ES-I3 (cell line): Measurements from ENCODE around the gene MEIS1.
"Not testable (repeated sequence)": the region's sequence is repeated elsewhere in the genome, so short reads cannot be mapped to it uniquely, and the experiment has no call there.

Source experiments
- H3K36me3 ChIP-seq: 2 replicates; pipeline ENCODE4 v1.6.1; 2013; ENCODE audit warnings: mild to moderate bottlenecking, low read length, control low read depth, moderate library complexity; ENCODE audit not compliant: insufficient read depth
- H3K4me1 ChIP-seq: 2 replicates; pipeline ENCODE4 v1.6.1; 2013; ENCODE audit warnings: mild to moderate bottlenecking, control low read depth, low read length; ENCODE audit not compliant: insufficient read depth
- H3K9ac ChIP-seq: 2 replicates; pipeline ENCODE4 v1.6.1; 2013; ENCODE audit warnings: low read depth, mild to moderate bottlenecking, low read length, moderate library complexity
- H3K9me3 ChIP-seq: 2 replicates; pipeline ENCODE4 v1.6.1; 2013; ENCODE audit warnings: mild to moderate bottlenecking, low read length, moderate library complexity; ENCODE audit not compliant: control insufficient read depth, insufficient read depth

MEIS1 gene

GRCh38 chr2:66434679-66435548, at the start of gene MEIS1:
MEIS1 (plus strand) TSS chr2:66435125; CDS start chr2:66435857, 732 bp downstream.
- no peaks in the 10 kb centered on the region for H3K36me3 ChIP-seq
- peaks cover 4% of the 10 kb centered on the region; the same call in 1 of the 2 replicates for H3K4me1 ChIP-seq
- peak within 1 kb of the TSS; percentile 72 for H3K9ac ChIP-seq
- H3K9me3 ChIP-seq: no peaks in the 10 kb centered on the region

- no peak overlapping the region for H3K9ac ChIP-seq
- H3K9me3 ChIP-seq: no peaks in the 10 kb centered on the region
Observed at GRCh38 chr2:66387016-66387753, 47.7 kb upstream of the MEIS1 start.

GRCh38 chr2:66389651-66390131, 45.2 kb upstream of the MEIS1 start:
- no peaks in the 10 kb centered on the region for H3K36me3 ChIP-seq
- peaks cover 7% of the 10 kb centered on the region for H3K4me1 ChIP-seq
- no peak overlapping the region; the same call in 1 of the 2 replicates for H3K9ac ChIP-seq
- H3K9me3 ChIP-seq: no peaks in the 10 kb centered on the region

More at GRCh38 chr2:66387016-66387753, 47.7 kb upstream of the MEIS1 start:
- Histone ChIP-seq H3K36me3 (no peaks in the 10 kb centered on the region), H3K4me1 (peaks cover 7% of the 10 kb centered on the region)

- no peaks in the 10 kb centered on the region for H3K9me3 ChIP-seq
Observed at GRCh38 chr2:66390152-66390551, 44.8 kb upstream of the MEIS1 start.

GRCh38 chr2:66390811-66391210, 44.1 kb upstream of the MEIS1 start:
- no peaks in the 10 kb centered on the region for H3K36me3 ChIP-seq
- H3K4me1 ChIP-seq: peaks cover 7% of the 10 kb centered on the region
- no peaks in the 10 kb centered on the region for H3K9me3 ChIP-seq
- H3K9ac ChIP-seq: peak overlapping the region; percentile 77

More at GRCh38 chr2:66390152-66390551, 44.8 kb upstream of the MEIS1 start:
- Histone ChIP-seq H3K4me1 (peaks cover 7% of the 10 kb centered on the region), H3K9ac (peak overlapping the region; percentile 77; the same call in 1 of the 2 replicates), H3K36me3 (no peaks in the 10 kb centered on the region)

- H3K9ac ChIP-seq: peak overlapping the region; percentile 77
Observed at GRCh38 chr2:66391240-66391639, 43.7 kb upstream of the MEIS1 start.

GRCh38 chr2:66405473-66405872, 29.5 kb upstream of the MEIS1 start:
- Histone ChIP-seq H3K4me1 (no peaks in the 10 kb centered on the region), H3K36me3 (no peaks in the 10 kb centered on the region), H3K9me3 (no peaks in the 10 kb centered on the region), H3K9ac (no peak overlapping the region)

More at GRCh38 chr2:66391240-66391639, 43.7 kb upstream of the MEIS1 start:
- not testable (repeated sequence) for H3K36me3 ChIP-seq, H3K4me1 ChIP-seq, H3K9me3 ChIP-seq

- no peaks in the 10 kb centered on the region for H3K9me3 ChIP-seq
- no peak overlapping the region for H3K9ac ChIP-seq
- H3K36me3 ChIP-seq: no peaks in the 10 kb centered on the region
- H3K4me1 ChIP-seq: no peaks in the 10 kb centered on the region
Observed at GRCh38 chr2:66408905-66409304, 26.0 kb upstream of the MEIS1 start.

- no peaks in the 10 kb centered on the region for H3K36me3 ChIP-seq
- no peaks in the 10 kb centered on the region for H3K9me3 ChIP-seq
- H3K9ac ChIP-seq: no peak overlapping the region
Observed at GRCh38 chr2:66412874-66413273, 22.1 kb upstream of the MEIS1 start.

GRCh38 chr2:66414896-66415295, 20.0 kb upstream of the MEIS1 start:
- no peaks in the 10 kb centered on the region for H3K9me3 ChIP-seq
- H3K9ac ChIP-seq: no peak overlapping the region
- no peaks in the 10 kb centered on the region for H3K36me3 ChIP-seq
- no peaks in the 10 kb centered on the region for H3K4me1 ChIP-seq

More at GRCh38 chr2:66412874-66413273, 22.1 kb upstream of the MEIS1 start:
- no peaks in the 10 kb centered on the region for H3K4me1 ChIP-seq

GRCh38 chr2:66418381-66418780, 16.5 kb upstream of the MEIS1 start:
- Histone ChIP-seq H3K9me3 (no peaks in the 10 kb centered on the region), H3K36me3 (no peaks in the 10 kb centered on the region), H3K4me1 (no peaks in the 10 kb centered on the region)

GRCh38 chr2:66421612-66422011, 13.3 kb upstream of the MEIS1 start:
- H3K9me3 ChIP-seq: no peaks in the 10 kb centered on the region
- H3K36me3 ChIP-seq: no peaks in the 10 kb centered on the region
- H3K9ac ChIP-seq: no peak overlapping the region
- no peaks in the 10 kb centered on the region for H3K4me1 ChIP-seq

More at GRCh38 chr2:66418381-66418780, 16.5 kb upstream of the MEIS1 start:
- H3K9ac ChIP-seq: no peak overlapping the region

GRCh38 chr2:66423391-66424124, 11.4 kb upstream of the MEIS1 start:
- Histone ChIP-seq H3K9ac (no peak overlapping the region), H3K36me3 (no peaks in the 10 kb centered on the region), H3K9me3 (no peaks in the 10 kb centered on the region), H3K4me1 (no peaks in the 10 kb centered on the region)
